Astrocyte of the cerebellum (primary cell): ENCODE data around the gene IFT25.

ENCODE experiments used
- DNase-seq: peaks from one replicate; pipeline ENCODE4 v3.0.0-alpha.2; 2011; ENCODE audit warnings: low read depth
- H3K4me3 ChIP-seq: 2 replicates; pipeline ENCODE4 v1.5.1; 2011; ENCODE audit warnings: mild to moderate bottlenecking, low read depth, low read length, moderate library complexity
- in situ Hi-C: cut with HindIII; loops from 2 replicates; pipeline ENCODE4 v1.10.0; 2017; ENCODE audit warnings: low sequenced_read_pairs
- TF ChIP-seq, protein P1 (sequence below): IDR thresholded peaks from 2 replicates; pipeline ENCODE4 v1.5.1; 2012; ENCODE audit warnings: low read length, low read depth, moderate library complexity, mild to moderate bottlenecking; ENCODE audit errors: missing control alignments

IFT25 gene

DNA sequence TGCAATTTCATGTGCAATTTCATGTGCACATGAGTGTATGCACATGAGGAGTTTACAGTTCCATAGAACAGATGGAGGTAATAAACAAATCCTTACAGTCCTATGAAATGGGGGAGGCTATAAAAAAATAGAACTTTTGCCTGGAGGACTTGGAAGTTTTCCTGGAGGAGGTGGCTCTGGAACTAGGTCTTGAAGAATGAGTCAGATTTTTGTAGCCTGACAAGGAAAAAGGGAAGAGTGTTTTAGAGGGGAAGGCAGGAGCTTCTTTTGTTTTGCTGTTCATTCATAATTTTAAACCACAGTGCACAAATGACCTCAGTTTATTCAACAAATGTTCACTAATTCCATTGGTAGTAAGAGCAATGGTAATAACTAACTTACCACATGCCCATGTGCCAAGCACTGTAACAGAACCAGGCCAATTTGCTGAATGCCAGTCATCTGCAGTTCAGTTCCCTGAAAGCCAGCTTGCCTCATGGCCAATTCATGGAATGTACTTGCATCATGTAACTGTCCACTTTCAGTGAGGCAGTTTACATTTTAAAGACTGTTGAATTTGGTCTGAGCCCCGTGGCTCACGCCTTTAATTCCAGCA lies 48.8 kb downstream of the IFT25 start:
- in situ Hi-C loops: no loop called here
- TF ChIP-seq, protein P1, sequence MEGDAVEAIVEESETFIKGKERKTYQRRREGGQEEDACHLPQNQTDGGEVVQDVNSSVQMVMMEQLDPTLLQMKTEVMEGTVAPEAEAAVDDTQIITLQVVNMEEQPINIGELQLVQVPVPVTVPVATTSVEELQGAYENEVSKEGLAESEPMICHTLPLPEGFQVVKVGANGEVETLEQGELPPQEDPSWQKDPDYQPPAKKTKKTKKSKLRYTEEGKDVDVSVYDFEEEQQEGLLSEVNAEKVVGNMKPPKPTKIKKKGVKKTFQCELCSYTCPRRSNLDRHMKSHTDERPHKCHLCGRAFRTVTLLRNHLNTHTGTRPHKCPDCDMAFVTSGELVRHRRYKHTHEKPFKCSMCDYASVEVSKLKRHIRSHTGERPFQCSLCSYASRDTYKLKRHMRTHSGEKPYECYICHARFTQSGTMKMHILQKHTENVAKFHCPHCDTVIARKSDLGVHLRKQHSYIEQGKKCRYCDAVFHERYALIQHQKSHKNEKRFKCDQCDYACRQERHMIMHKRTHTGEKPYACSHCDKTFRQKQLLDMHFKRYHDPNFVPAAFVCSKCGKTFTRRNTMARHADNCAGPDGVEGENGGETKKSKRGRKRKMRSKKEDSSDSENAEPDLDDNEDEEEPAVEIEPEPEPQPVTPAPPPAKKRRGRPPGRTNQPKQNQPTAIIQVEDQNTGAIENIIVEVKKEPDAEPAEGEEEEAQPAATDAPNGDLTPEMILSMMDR: no peak
- no peak overlapping the region for H3K4me3 ChIP-seq
- DNase-seq: peak; percentile 74

DNA sequence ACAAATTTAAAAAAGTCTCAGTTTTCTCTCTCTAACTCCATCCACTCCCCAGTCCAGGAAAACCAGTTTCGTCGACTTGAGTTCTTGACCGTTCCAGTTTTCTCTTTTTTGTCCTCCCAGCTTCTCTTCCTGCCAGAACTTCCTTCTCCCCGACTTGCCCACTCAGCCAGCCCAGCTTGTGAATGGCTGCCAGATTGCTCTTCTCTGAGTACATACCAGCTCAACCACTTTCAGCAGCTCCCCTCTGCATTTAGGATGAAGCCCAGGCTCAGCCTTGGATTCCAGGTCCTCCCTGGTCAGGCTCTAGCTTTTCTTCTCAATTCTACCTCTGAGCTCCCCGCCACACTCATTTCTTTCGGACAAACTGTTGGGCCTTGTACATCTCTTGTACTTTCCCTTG lies 50.1 kb downstream of the IFT25 start:
- in situ Hi-C loops: no loop called here
- TF ChIP-seq, protein P1: no peak
- DNase-seq: no peak
- H3K4me3 ChIP-seq: no peak overlapping the region

DNA sequence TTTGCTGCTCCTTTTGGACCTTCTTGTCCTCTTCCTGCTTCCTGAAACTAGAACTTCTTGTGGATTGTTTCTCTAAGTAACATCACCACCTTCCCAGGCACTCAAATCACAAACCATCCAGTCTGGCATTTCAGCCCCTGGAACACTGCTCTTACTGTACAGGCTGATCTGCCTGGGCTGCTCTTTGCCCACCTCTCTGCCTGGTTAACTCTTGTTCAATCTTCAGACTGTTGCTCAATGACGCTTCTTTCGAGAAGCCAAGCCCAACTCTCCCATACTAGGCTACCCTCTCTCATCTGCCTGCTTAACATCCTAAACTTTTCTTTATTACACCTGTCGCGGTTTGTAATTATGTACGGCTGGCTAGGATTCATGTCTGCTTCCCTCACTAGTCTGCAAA lies 50.9 kb downstream of the IFT25 start:
- TF ChIP-seq, protein P1: no peak
- no peak for DNase-seq
- in situ Hi-C loops: no loop called here
- H3K4me3 ChIP-seq: no peak overlapping the region

DNA sequence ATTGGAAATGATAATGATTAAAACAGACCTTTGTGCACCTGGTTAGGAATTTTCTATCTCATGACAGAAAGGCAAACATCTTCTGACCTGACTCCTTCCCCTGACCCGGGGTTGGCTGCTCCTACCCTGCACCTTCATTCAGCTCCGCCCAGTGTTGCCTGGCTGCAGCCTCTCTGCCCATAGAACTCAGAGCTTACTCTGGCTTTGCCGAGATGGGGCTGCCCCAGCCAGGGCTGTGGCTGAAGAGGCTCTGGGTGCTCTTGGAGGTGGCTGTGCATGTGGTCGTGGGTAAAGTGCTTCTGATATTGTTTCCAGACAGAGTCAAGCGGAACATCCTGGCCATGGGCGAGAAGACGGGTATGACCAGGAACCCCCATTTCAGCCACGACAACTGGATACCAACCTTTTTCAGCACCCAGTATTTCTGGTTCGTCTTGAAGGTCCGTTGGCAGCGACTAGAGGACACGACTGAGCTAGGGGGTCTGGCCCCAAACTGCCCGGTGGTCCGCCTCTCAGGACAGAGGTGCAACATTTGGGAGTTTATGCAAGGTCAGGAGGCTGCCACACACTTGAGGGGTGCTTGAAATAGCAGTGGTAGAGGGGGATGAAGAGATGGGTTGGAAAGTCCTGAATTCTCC lies 51.4 kb downstream of the IFT25 start, which contains the start of gene DIO1:
Gene DIO1 (plus strand): TSS at position 189 of the 638 bp plus-strand sequence. CDS start 24 bp downstream, at position 213.
- DNase-seq: no peak
- in situ Hi-C loops: no loop called here
- H3K4me3 ChIP-seq: no peak within 1 kb of the TSS
- TF ChIP-seq, protein P1: no peak

DNA sequence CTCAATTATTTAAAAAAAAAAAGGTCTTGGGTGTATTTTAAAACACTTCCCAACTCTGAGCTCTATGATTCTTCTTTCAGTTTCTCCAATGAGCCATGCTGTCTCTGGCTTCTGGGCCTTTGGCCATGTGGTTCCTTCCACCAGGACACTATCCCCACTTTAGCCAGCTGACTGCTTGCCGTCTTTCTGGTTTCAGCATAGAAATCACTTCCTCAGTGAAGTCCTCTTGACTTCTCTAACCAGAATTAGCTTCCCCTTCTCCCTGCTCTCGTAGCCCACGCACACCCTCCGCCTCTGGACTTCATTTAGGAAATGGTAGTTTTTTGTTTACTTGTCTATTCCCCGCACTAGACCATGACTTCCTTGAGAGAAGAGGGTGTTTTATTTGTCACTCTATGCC lies 52.6 kb downstream of the IFT25 start:
- TF ChIP-seq, protein P1: no peak
- no peak for DNase-seq
- H3K4me3 ChIP-seq: no peak overlapping the region
- in situ Hi-C loops: no loop called here

DNA sequence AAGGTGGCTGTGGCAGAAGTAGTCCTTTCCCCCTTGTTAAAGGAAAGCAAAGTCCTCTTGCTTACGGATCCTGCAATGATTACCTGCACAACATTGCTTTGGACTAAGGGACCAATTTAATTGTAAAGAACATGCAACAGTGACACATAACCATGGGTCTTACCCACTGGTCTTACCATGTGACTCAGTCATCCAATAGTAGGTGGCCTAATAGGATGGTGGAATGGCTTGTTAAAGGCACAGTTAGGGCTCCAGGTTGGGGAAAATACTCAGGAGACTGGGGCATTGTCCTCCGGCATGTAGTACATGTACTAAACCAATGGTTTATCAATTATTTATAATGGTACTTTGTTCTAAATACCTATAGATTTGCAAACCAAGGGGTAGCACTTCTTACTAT lies 53.8 kb downstream of the IFT25 start:
- H3K4me3 ChIP-seq: no peak overlapping the region
- DNase-seq: no peak
- in situ Hi-C loops: no loop called here
- TF ChIP-seq, protein P1: no peak

DNA sequence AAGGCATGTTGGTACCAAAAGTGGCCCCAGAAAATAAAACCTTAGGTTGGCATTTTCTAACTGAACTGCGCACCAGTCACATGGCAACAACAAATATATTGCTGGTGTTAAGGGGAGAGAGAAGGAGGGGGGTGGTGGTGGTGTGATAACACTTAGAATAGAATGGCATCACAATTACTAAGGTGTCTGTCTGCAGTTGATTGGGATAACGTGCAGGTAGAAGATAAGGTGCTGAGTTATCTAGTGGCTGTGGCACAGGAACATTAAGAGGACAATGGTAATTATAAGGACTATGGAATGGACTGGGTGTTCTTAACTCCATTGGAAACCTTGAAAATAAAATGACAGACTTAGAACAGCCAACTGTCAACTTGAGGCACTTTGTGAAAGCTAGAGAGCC lies 54.5 kb downstream of the IFT25 start:
- in situ Hi-C loops: no loop called here
- DNase-seq: no peak
- TF ChIP-seq, protein P1: no peak
- H3K4me3 ChIP-seq: no peak overlapping the region
